ENCODE measurements around the gene FAM72B.
"Not testable (repeated sequence)": the region's sequence is repeated elsewhere in the genome, so short reads cannot be mapped to it uniquely, and the experiment has no call there.

DNA sequence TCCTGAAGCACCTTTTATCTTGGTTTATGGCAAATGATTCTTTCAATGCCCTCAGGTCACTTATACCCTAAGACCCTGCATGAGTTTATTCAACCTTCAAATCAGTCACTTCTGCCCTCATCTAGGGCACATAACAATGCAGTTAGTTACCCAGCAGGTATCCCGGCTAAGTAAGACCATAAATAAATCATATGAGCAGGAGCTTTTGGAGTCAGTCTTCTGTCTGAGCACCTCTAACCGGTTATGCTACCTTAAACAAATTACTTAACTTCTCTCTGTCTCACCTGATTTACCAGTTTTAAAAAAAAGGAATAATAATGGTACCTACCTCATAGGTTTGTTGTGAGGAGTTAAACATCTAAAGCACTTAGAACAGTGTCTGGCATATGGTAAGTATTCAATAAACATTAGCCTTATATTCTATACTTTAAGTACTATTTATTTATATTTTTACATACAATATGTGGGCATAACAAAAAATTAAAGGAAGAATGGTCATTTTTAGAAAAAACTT, 16.9 kb downstream of the FAM72B start:
- TF ChIP-seq, protein P1, sequence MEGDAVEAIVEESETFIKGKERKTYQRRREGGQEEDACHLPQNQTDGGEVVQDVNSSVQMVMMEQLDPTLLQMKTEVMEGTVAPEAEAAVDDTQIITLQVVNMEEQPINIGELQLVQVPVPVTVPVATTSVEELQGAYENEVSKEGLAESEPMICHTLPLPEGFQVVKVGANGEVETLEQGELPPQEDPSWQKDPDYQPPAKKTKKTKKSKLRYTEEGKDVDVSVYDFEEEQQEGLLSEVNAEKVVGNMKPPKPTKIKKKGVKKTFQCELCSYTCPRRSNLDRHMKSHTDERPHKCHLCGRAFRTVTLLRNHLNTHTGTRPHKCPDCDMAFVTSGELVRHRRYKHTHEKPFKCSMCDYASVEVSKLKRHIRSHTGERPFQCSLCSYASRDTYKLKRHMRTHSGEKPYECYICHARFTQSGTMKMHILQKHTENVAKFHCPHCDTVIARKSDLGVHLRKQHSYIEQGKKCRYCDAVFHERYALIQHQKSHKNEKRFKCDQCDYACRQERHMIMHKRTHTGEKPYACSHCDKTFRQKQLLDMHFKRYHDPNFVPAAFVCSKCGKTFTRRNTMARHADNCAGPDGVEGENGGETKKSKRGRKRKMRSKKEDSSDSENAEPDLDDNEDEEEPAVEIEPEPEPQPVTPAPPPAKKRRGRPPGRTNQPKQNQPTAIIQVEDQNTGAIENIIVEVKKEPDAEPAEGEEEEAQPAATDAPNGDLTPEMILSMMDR (IDR thresholded peaks at IDR 0.05; ENCODE audit: insufficient read depth, low read length, poor library complexity, severe bottlenecking): not testable (repeated sequence)
- not testable (repeated sequence) for TF ChIP-seq EZH2phosphoT487 (conservative IDR thresholded peaks at IDR 0.05; ENCODE audit: low read length)
